Mesenchymal stem cell (in vitro differentiated cells and primary cell): ENCODE results near the gene ANKRD33.
A peak's percentile ranks its signal among the peaks of the same experiment; 100 is the strongest.

Experiments used
- DNase-seq: peaks from one replicate; pipeline ENCODE4 v3.0.0-alpha.2; 2013
- H2AFZ ChIP-seq: one replicate; pipeline ENCODE4 v1.6.1; 2013; ENCODE audit warnings: low read depth, mild to moderate bottlenecking, control low read depth, inconsistent platforms, low read length, moderate library complexity
- H2AK5ac ChIP-seq: 2 replicates; pipeline ENCODE4 v1.6.1; 2013; ENCODE audit warnings: low read length, moderate library complexity, mild to moderate bottlenecking, inconsistent platforms; ENCODE audit not compliant: severe bottlenecking
- H2BK120ac ChIP-seq: one replicate; pipeline ENCODE4 v1.6.1; 2013; ENCODE audit warnings: low read depth, mild to moderate bottlenecking, inconsistent platforms, low read length, moderate library complexity
- H2BK12ac ChIP-seq, 2 experiments: one replicate each; pipeline ENCODE4 v1.6.1; 2013; ENCODE audit warnings: inconsistent platforms in 2 of 2, low read length in 2 of 2, mild to moderate bottlenecking in 2 of 2, moderate library complexity in 2 of 2, control low read depth in 1 of 2
- H2BK15ac ChIP-seq: one replicate; pipeline ENCODE4 v1.6.1; 2013; ENCODE audit warnings: mild to moderate bottlenecking, low read depth, inconsistent platforms; ENCODE audit not compliant: poor library complexity, severe bottlenecking
- H2BK5ac ChIP-seq: 2 replicates; pipeline ENCODE4 v1.6.1; 2013; ENCODE audit warnings: low read depth, mild to moderate bottlenecking, low read length, control low read depth, inconsistent platforms; ENCODE audit not compliant: poor library complexity, severe bottlenecking
- H3K14ac ChIP-seq, 2 experiments: one replicate each; pipeline ENCODE4 v1.6.1; 2013; ENCODE audit warnings: inconsistent platforms in 2 of 2, low read length in 2 of 2, control low read depth in 1 of 2, mild to moderate bottlenecking in 1 of 2, moderate library complexity in 1 of 2
- H3K18ac ChIP-seq, 2 experiments: one replicate each; pipeline ENCODE4 v1.6.1; 2013; ENCODE audit warnings: inconsistent platforms in 2 of 2, low read length in 2 of 2, control low read depth in 1 of 2, low read depth in 1 of 2, mild to moderate bottlenecking in 1 of 2
- H3K23ac ChIP-seq, 2 experiments: one replicate each; pipeline ENCODE4 v1.6.1; 2013; ENCODE audit warnings: inconsistent platforms in 2 of 2, low read length in 2 of 2, mild to moderate bottlenecking in 2 of 2, moderate library complexity in 2 of 2, control low read depth in 1 of 2
- H3K27ac ChIP-seq: 2 replicates; pipeline ENCODE4 v1.5.1; 2013; ENCODE audit warnings: mild to moderate bottlenecking, moderate library complexity, low read length, control low read depth, inconsistent platforms; ENCODE audit not compliant: poor library complexity, severe bottlenecking
- H3K27me3 ChIP-seq, 2 experiments: 2 replicates each; pipeline versions ENCODE4 v1.6.1 to v1.7.0; 2013; ENCODE audit warnings: low read length in 2 of 2, mild to moderate bottlenecking in 2 of 2, moderate library complexity in 2 of 2, control low read depth in 1 of 2, inconsistent platforms in 1 of 2; ENCODE audit not compliant: control insufficient read depth in 1 of 2, insufficient read depth in 1 of 2
- H3K36me3 ChIP-seq, 2 experiments: 2 replicates each; pipeline versions ENCODE4 v1.6.1 to v1.7.0; 2013; ENCODE audit warnings: low read length in 2 of 2, control low read depth in 1 of 2, inconsistent platforms in 1 of 2, low read depth in 1 of 2, mild to moderate bottlenecking in 1 of 2; ENCODE audit not compliant: insufficient read depth in 2 of 2, control insufficient read depth in 1 of 2
- H3K4ac ChIP-seq, 2 experiments: one replicate each; pipeline ENCODE4 v1.6.1; 2013; ENCODE audit warnings: inconsistent platforms in 2 of 2, low read length in 2 of 2, mild to moderate bottlenecking in 2 of 2, moderate library complexity in 2 of 2, control low read depth in 1 of 2, low read depth in 1 of 2
- H3K4me1 ChIP-seq: 2 replicates; pipeline ENCODE4 v1.6.1; 2013; ENCODE audit warnings: low read depth, low read length, control low read depth; ENCODE audit not compliant: control insufficient read depth, insufficient read depth
- H3K4me2 ChIP-seq: 2 replicates; pipeline ENCODE4 v1.6.1; 2013; ENCODE audit warnings: low read length, mild to moderate bottlenecking, inconsistent platforms; ENCODE audit not compliant: poor library complexity, severe bottlenecking
- H3K4me3 ChIP-seq, 2 experiments: 2 replicates each; pipeline versions ENCODE4 v1.5.1 to v1.7.0; 2013; ENCODE audit warnings: low read length in 2 of 2, mild to moderate bottlenecking in 2 of 2, control low read depth in 1 of 2, low read depth in 1 of 2; ENCODE audit not compliant: insufficient read depth in 1 of 2
- H3K79me1 ChIP-seq: replicated peaks from 2 replicates; pipeline ENCODE4 v1.6.1; 2013; ENCODE audit warnings: mild to moderate bottlenecking, control low read depth, low read length, inconsistent platforms; ENCODE audit not compliant: poor library complexity, severe bottlenecking
- H3K9ac ChIP-seq: 2 replicates; pipeline ENCODE4 v1.7.0; 2013; ENCODE audit warnings: mild to moderate bottlenecking, low read length, moderate library complexity
- H3K9me3 ChIP-seq: 2 replicates; pipeline ENCODE4 v1.7.0; 2013; ENCODE audit warnings: mild to moderate bottlenecking, low read length; ENCODE audit not compliant: control insufficient read depth
- H4K8ac ChIP-seq: one replicate; pipeline ENCODE4 v1.6.1; 2013; ENCODE audit warnings: inconsistent platforms, mild to moderate bottlenecking, low read length, moderate library complexity
- H4K91ac ChIP-seq: one replicate; pipeline ENCODE4 v1.6.1; 2013; ENCODE audit warnings: mild to moderate bottlenecking, low read length, inconsistent platforms
- WGBS: methylation state at CpG from one replicate; pipeline ENCODE4 v1.1.7; 2013; ENCODE audit warnings: mixed read lengths; 5-methylcytosine and 5-hydroxymethylcytosine counted together

The ANKRD33 gene

GRCh38 chr12:51911788-51912711, 24.1 kb downstream of the ANKRD33 start:
- H2BK5ac ChIP-seq, result no peak overlapping the region
- no peak overlapping the region for H2AK5ac ChIP-seq
- 17% methylated on average over 8 of the region's 8 CpGs for WGBS
- peak overlapping the region; percentile 74 for H2BK15ac ChIP-seq
- H3K79me1 ChIP-seq, result no peaks in the 10 kb centered on the region
- H4K8ac ChIP-seq, result peak overlapping the region; percentile 86
- H3K9me3 ChIP-seq, result no peaks in the 10 kb centered on the region
- H3K4me2 ChIP-seq, result no peak overlapping the region
- H2AFZ ChIP-seq, result peak overlapping the region; percentile 36
- H3K4ac ChIP-seq, result peak overlapping the region; percentile 85 to 93
- H3K23ac ChIP-seq, result no peak overlapping the region
- peak overlapping the region; percentile 88 for H4K91ac ChIP-seq
- H3K4me3 ChIP-seq, result peak overlapping the region in 1 of 2 experiments; percentile 53
- peak overlapping the region; percentile 77 for H2BK120ac ChIP-seq
- H3K14ac ChIP-seq, result peak overlapping the region in 1 of 2 experiments; percentile 6
- peak overlapping the region; percentile 95 for H3K9ac ChIP-seq
- no peak overlapping the region for H3K27ac ChIP-seq
- peaks cover 0 to 4% of the 10 kb centered on the region in 2 experiments for H3K27me3 ChIP-seq
- H3K18ac ChIP-seq, result peak overlapping the region; percentile 75 to 94
- peaks cover 0 to 47% of the 10 kb centered on the region in 2 experiments for H3K36me3 ChIP-seq
- DNase-seq, result peak; percentile 91
- peak overlapping the region; percentile 20 to 87 for H2BK12ac ChIP-seq
- H3K4me1 ChIP-seq, result peaks cover 6% of the 10 kb centered on the region

GRCh38 chr12:51913071-51914033, 25.4 kb downstream of the ANKRD33 start:
- Histone ChIP-seq H2BK120ac (peak overlapping the region; percentile 77), H3K9ac (peak overlapping the region; percentile 95), H4K91ac (peak overlapping the region; percentile 88), H3K27me3 (peaks cover 0 to 4% of the 10 kb centered on the region in 2 experiments), H2AK5ac (no peak overlapping the region), H3K36me3 (peaks cover 0 to 60% of the 10 kb centered on the region in 2 experiments), H2BK5ac (no peak overlapping the region), H3K4me1 (peaks cover 3% of the 10 kb centered on the region), H3K23ac (peak overlapping the region in 1 of 2 experiments; percentile 66), H3K18ac (peak overlapping the region; percentile 75 to 94), H2AFZ (no peak overlapping the region), H2BK12ac (peak overlapping the region; percentile 42 to 85), H3K9me3 (no peaks in the 10 kb centered on the region), H3K27ac (no peak overlapping the region), H3K4ac (peak overlapping the region; percentile 85 to 93), H3K4me2 (no peak overlapping the region), H3K14ac (peak overlapping the region in 1 of 2 experiments; percentile 96), H3K4me3 (peak overlapping the region in 1 of 2 experiments; percentile 53), H2BK15ac (no peak overlapping the region), H3K79me1 (no peaks in the 10 kb centered on the region), H4K8ac (peak overlapping the region; percentile 86)
- 86% methylated on average over 28 of the region's 30 CpGs for WGBS
- DNase-seq, result no peak

GRCh38 chr12:51914034-51914923, 26.4 kb downstream of the ANKRD33 start:
- Histone ChIP-seq H2AK5ac (no peak overlapping the region), H3K27me3 (peaks cover 0 to 4% of the 10 kb centered on the region in 2 experiments), H2BK15ac (no peak overlapping the region), H3K4me1 (peaks cover 3% of the 10 kb centered on the region), H3K23ac (peak overlapping the region in 1 of 2 experiments; percentile 62), H4K91ac (no peak overlapping the region), H2BK120ac (no peak overlapping the region), H3K9me3 (no peaks in the 10 kb centered on the region), H3K36me3 (peaks cover 0 to 62% of the 10 kb centered on the region in 2 experiments), H3K4ac (peak overlapping the region in 1 of 2 experiments; percentile 28), H3K79me1 (no peaks in the 10 kb centered on the region), H2BK5ac (no peak overlapping the region), H3K18ac (peak overlapping the region in 1 of 2 experiments; percentile 79), H3K14ac (peak overlapping the region in 1 of 2 experiments; percentile 74), H4K8ac (no peak overlapping the region), H3K27ac (no peak overlapping the region), H3K4me2 (no peak overlapping the region), H2BK12ac (peak overlapping the region in 1 of 2 experiments; percentile 43), H3K4me3 (no peak overlapping the region), H2AFZ (no peak overlapping the region), H3K9ac (peak overlapping the region; percentile 5)
- WGBS, result 95% methylated on average over 17 of the region's 17 CpGs
- no peak for DNase-seq
